ENCODE results near the gene PGAM2.
"Not testable (repeated sequence)": the region's sequence is repeated elsewhere in the genome, so short reads cannot be mapped to it uniquely, and the experiment has no call there.

- TF ChIP-seq, protein P1, sequence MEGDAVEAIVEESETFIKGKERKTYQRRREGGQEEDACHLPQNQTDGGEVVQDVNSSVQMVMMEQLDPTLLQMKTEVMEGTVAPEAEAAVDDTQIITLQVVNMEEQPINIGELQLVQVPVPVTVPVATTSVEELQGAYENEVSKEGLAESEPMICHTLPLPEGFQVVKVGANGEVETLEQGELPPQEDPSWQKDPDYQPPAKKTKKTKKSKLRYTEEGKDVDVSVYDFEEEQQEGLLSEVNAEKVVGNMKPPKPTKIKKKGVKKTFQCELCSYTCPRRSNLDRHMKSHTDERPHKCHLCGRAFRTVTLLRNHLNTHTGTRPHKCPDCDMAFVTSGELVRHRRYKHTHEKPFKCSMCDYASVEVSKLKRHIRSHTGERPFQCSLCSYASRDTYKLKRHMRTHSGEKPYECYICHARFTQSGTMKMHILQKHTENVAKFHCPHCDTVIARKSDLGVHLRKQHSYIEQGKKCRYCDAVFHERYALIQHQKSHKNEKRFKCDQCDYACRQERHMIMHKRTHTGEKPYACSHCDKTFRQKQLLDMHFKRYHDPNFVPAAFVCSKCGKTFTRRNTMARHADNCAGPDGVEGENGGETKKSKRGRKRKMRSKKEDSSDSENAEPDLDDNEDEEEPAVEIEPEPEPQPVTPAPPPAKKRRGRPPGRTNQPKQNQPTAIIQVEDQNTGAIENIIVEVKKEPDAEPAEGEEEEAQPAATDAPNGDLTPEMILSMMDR (IDR thresholded peaks at IDR 0.05; ENCODE audit: poor library complexity): not testable (repeated sequence)
- TF ChIP-seq EZH2phosphoT487 (IDR thresholded peaks at IDR 0.05; ENCODE audit: low read depth, severe bottlenecking, unreplicated experiment): not testable (repeated sequence)
Measured at GRCh38 chr7:44037951-44038350, 27.4 kb downstream of the PGAM2 start.

All from hepatocyte (in vitro differentiated cells).